ENCODE data around the gene ZFYVE9.
"Not testable (repeated sequence)": the region's sequence is repeated elsewhere in the genome, so short reads cannot be mapped to it uniquely, and the experiment has no call there.

The ZFYVE9 gene

GRCh38 chr1:52348704-52349300 lies 206.9 kb downstream of the ZFYVE9 start:
- DNase-seq = peak; percentile 45

- no peak for DNase-seq
These were observed 210.8 kb downstream of the ZFYVE9 start for GRCh38 chr1:52352690-52353089.

- no peak for DNase-seq
These were observed 213.5 kb downstream of the ZFYVE9 start for GRCh38 chr1:52355436-52355835.

GRCh38 chr1:52355847-52356505 lies 214.1 kb downstream of the ZFYVE9 start:
- DNase-seq = no peak

- no peak for DNase-seq
These were observed 215.0 kb downstream of the ZFYVE9 start for GRCh38 chr1:52356818-52357355.

- DNase-seq = no peak
These were observed 215.5 kb downstream of the ZFYVE9 start for GRCh38 chr1:52357397-52357796.

- no peak for DNase-seq
These were observed 217.1 kb downstream of the ZFYVE9 start for GRCh38 chr1:52358851-52359497.

GRCh38 chr1:52359676-52360594 lies 218.0 kb downstream of the ZFYVE9 start:
- DNase-seq = no peak

- DNase-seq = no peak
These were observed 218.7 kb downstream of the ZFYVE9 start for GRCh38 chr1:52360595-52360968.

- DNase-seq = no peak
These were observed 222.4 kb downstream of the ZFYVE9 start for GRCh38 chr1:52364235-52364839.

GRCh38 chr1:52365071-52365745 lies 223.3 kb downstream of the ZFYVE9 start:
- DNase-seq = peak; percentile 76

- peak; percentile 95 for DNase-seq
These were observed 224.0 kb downstream of the ZFYVE9 start, which contains the start of gene CC2D1B for GRCh38 chr1:52365746-52366516. TSS of gene CC2D1B (minus strand) at chr1:52366205. CDS start at chr1:52364620, 1,585 bp downstream.

GRCh38 chr1:52366517-52366827 lies 224.6 kb downstream of the ZFYVE9 start:
- no peak for DNase-seq

GRCh38 chr1:52367272-52367671 lies 225.4 kb downstream of the ZFYVE9 start:
- DNase-seq = no peak

GRCh38 chr1:52368383-52369172 lies 226.7 kb downstream of the ZFYVE9 start:
- peak; percentile 20 for DNase-seq

- DNase-seq = not testable (repeated sequence)
These were observed 228.0 kb downstream of the ZFYVE9 start for GRCh38 chr1:52369851-52370250.

- no peak for DNase-seq
These were observed 243.5 kb downstream of the ZFYVE9 start for GRCh38 chr1:52385376-52385775.

GRCh38 chr1:52386458-52386857 lies 244.6 kb downstream of the ZFYVE9 start:
- DNase-seq = no peak

- no peak for DNase-seq
These were observed 251.3 kb downstream of the ZFYVE9 start for GRCh38 chr1:52393174-52393573.

Measured in fibroblast of skin of scalp (primary cell).